Mesenchymal stem cell (in vitro differentiated cells and primary cell): Measurements from ENCODE around the gene GCK.

Experiments used
- DNase-seq: peaks from one replicate; pipeline ENCODE4 v3.0.0-alpha.2; 2013
- H2AFZ ChIP-seq: one replicate; pipeline ENCODE4 v1.6.1; 2013; ENCODE audit warnings: low read depth, mild to moderate bottlenecking, control low read depth, inconsistent platforms, low read length, moderate library complexity
- H2AK5ac ChIP-seq: 2 replicates; pipeline ENCODE4 v1.6.1; 2013; ENCODE audit warnings: low read length, moderate library complexity, mild to moderate bottlenecking, inconsistent platforms; ENCODE audit not compliant: severe bottlenecking
- H2BK120ac ChIP-seq: one replicate; pipeline ENCODE4 v1.6.1; 2013; ENCODE audit warnings: low read depth, mild to moderate bottlenecking, inconsistent platforms, low read length, moderate library complexity
- H2BK12ac ChIP-seq, 2 experiments: one replicate each; pipeline ENCODE4 v1.6.1; 2013; ENCODE audit warnings: inconsistent platforms in 2 of 2, low read length in 2 of 2, mild to moderate bottlenecking in 2 of 2, moderate library complexity in 2 of 2, control low read depth in 1 of 2
- H2BK15ac ChIP-seq: one replicate; pipeline ENCODE4 v1.6.1; 2013; ENCODE audit warnings: mild to moderate bottlenecking, low read depth, inconsistent platforms; ENCODE audit not compliant: poor library complexity, severe bottlenecking
- H2BK5ac ChIP-seq: 2 replicates; pipeline ENCODE4 v1.6.1; 2013; ENCODE audit warnings: low read depth, mild to moderate bottlenecking, low read length, control low read depth, inconsistent platforms; ENCODE audit not compliant: poor library complexity, severe bottlenecking
- H3K14ac ChIP-seq, 2 experiments: one replicate each; pipeline ENCODE4 v1.6.1; 2013; ENCODE audit warnings: inconsistent platforms in 2 of 2, low read length in 2 of 2, control low read depth in 1 of 2, mild to moderate bottlenecking in 1 of 2, moderate library complexity in 1 of 2
- H3K18ac ChIP-seq, 2 experiments: one replicate each; pipeline ENCODE4 v1.6.1; 2013; ENCODE audit warnings: inconsistent platforms in 2 of 2, low read length in 2 of 2, control low read depth in 1 of 2, low read depth in 1 of 2, mild to moderate bottlenecking in 1 of 2
- H3K23ac ChIP-seq, 2 experiments: one replicate each; pipeline ENCODE4 v1.6.1; 2013; ENCODE audit warnings: inconsistent platforms in 2 of 2, low read length in 2 of 2, mild to moderate bottlenecking in 2 of 2, moderate library complexity in 2 of 2, control low read depth in 1 of 2
- H3K27ac ChIP-seq: 2 replicates; pipeline ENCODE4 v1.5.1; 2013; ENCODE audit warnings: mild to moderate bottlenecking, moderate library complexity, low read length, control low read depth, inconsistent platforms; ENCODE audit not compliant: poor library complexity, severe bottlenecking
- H3K27me3 ChIP-seq, 2 experiments: 2 replicates each; pipeline versions ENCODE4 v1.6.1 to v1.7.0; 2013; ENCODE audit warnings: low read length in 2 of 2, mild to moderate bottlenecking in 2 of 2, moderate library complexity in 2 of 2, control low read depth in 1 of 2, inconsistent platforms in 1 of 2; ENCODE audit not compliant: control insufficient read depth in 1 of 2, insufficient read depth in 1 of 2
- H3K36me3 ChIP-seq, 2 experiments: 2 replicates each; pipeline versions ENCODE4 v1.6.1 to v1.7.0; 2013; ENCODE audit warnings: low read length in 2 of 2, control low read depth in 1 of 2, inconsistent platforms in 1 of 2, low read depth in 1 of 2, mild to moderate bottlenecking in 1 of 2; ENCODE audit not compliant: insufficient read depth in 2 of 2, control insufficient read depth in 1 of 2
- H3K4ac ChIP-seq, 2 experiments: one replicate each; pipeline ENCODE4 v1.6.1; 2013; ENCODE audit warnings: inconsistent platforms in 2 of 2, low read length in 2 of 2, mild to moderate bottlenecking in 2 of 2, moderate library complexity in 2 of 2, control low read depth in 1 of 2, low read depth in 1 of 2
- H3K4me1 ChIP-seq: 2 replicates; pipeline ENCODE4 v1.6.1; 2013; ENCODE audit warnings: low read depth, low read length, control low read depth; ENCODE audit not compliant: control insufficient read depth, insufficient read depth
- H3K4me2 ChIP-seq: 2 replicates; pipeline ENCODE4 v1.6.1; 2013; ENCODE audit warnings: low read length, mild to moderate bottlenecking, inconsistent platforms; ENCODE audit not compliant: poor library complexity, severe bottlenecking
- H3K4me3 ChIP-seq, 2 experiments: 2 replicates each; pipeline versions ENCODE4 v1.5.1 to v1.7.0; 2013; ENCODE audit warnings: low read length in 2 of 2, mild to moderate bottlenecking in 2 of 2, control low read depth in 1 of 2, low read depth in 1 of 2; ENCODE audit not compliant: insufficient read depth in 1 of 2
- H3K79me1 ChIP-seq: replicated peaks from 2 replicates; pipeline ENCODE4 v1.6.1; 2013; ENCODE audit warnings: mild to moderate bottlenecking, control low read depth, low read length, inconsistent platforms; ENCODE audit not compliant: poor library complexity, severe bottlenecking
- H3K9ac ChIP-seq: 2 replicates; pipeline ENCODE4 v1.7.0; 2013; ENCODE audit warnings: mild to moderate bottlenecking, low read length, moderate library complexity
- H3K9me3 ChIP-seq: 2 replicates; pipeline ENCODE4 v1.7.0; 2013; ENCODE audit warnings: mild to moderate bottlenecking, low read length; ENCODE audit not compliant: control insufficient read depth
- H4K8ac ChIP-seq: one replicate; pipeline ENCODE4 v1.6.1; 2013; ENCODE audit warnings: inconsistent platforms, mild to moderate bottlenecking, low read length, moderate library complexity
- H4K91ac ChIP-seq: one replicate; pipeline ENCODE4 v1.6.1; 2013; ENCODE audit warnings: mild to moderate bottlenecking, low read length, inconsistent platforms
- WGBS: methylation state at CpG from one replicate; pipeline ENCODE4 v1.1.7; 2013; ENCODE audit warnings: mixed read lengths; 5-methylcytosine and 5-hydroxymethylcytosine counted together

GCK gene

DNA sequence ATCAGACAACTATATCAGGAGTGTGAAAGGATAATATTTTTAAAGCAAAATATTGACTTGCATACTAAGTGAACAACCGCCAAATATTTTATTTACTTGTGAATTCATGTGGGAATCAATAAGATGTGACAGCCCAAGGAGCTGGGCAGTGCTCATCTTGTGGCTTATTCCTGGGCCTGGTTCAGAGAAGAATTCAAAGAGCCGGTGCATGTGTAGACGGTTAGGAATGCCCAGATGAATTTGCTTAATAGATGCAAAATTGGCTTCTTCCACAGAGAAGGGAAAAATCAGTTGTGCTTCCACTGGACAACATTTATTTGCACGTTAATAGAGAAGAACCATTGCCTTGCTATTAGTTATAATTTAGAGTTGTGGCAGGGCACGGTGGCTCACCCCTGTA, 52.5 kb downstream of the GCK start:
- Histone ChIP-seq H3K27me3 (peaks cover 0 to 11% of the 10 kb centered on the region in 2 experiments), H3K79me1 (no peaks in the 10 kb centered on the region), H3K14ac (no peak overlapping the region), H4K91ac (no peak overlapping the region), H3K9ac (no peak overlapping the region), H2BK15ac (no peak overlapping the region), H2AFZ (no peak overlapping the region), H3K18ac (no peak overlapping the region), H3K4me3 (no peak overlapping the region), H3K23ac (no peak overlapping the region), H2BK120ac (no peak overlapping the region), H3K9me3 (no peaks in the 10 kb centered on the region), H3K4me2 (no peak overlapping the region), H3K36me3 (no peaks in the 10 kb centered on the region), H2BK12ac (no peak overlapping the region), H2BK5ac (no peak overlapping the region), H3K27ac (no peak overlapping the region), H4K8ac (no peak overlapping the region), H3K4me1 (peaks cover 10% of the 10 kb centered on the region), H2AK5ac (no peak overlapping the region), H3K4ac (no peak overlapping the region)
- 88% methylated on average over 5 of the region's 5 CpGs for WGBS
- no peak for DNase-seq

DNA sequence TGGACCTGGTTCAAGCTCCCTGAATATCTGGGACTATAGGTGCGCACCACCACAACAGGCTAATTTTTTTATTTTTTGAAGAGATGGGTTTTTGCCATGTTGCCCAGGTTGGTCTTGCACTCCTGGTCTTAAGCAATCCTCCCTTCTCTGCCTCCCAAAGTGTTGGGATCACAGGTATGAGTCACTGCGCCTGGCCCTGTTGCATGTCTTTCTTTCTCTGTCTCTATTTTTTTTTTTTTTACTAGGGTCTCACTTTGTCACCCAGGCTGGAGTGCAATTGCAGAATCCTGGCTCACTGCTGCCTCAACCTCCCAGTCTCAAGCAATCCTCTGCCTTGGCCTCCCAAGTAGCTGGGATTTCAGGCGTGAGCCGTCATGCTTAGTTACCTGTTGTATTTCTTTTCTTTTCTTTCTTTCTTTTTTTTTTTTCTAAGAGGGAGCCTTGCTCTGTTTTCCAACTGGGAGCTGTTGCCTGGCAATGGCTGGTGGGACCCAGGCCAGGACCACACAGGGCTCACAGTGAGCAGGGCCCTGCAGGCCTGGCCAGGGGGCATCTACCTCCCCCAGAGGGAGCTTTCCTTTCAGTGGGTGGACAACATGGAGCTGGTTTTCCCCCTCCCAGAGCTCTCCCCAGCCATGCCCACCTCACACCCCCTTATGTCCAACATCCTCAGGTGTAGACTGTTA, 54.2 kb downstream of the GCK start:
- H4K91ac ChIP-seq = no peak overlapping the region
- no peak overlapping the region for H3K4me3 ChIP-seq
- H2BK12ac ChIP-seq = no peak overlapping the region
- H3K4me2 ChIP-seq = no peak overlapping the region
- no peak overlapping the region for H3K23ac ChIP-seq
- no peak overlapping the region for H4K8ac ChIP-seq
- no peaks in the 10 kb centered on the region for H3K36me3 ChIP-seq
- no peaks in the 10 kb centered on the region for H3K79me1 ChIP-seq
- H3K14ac ChIP-seq = no peak overlapping the region
- no peak overlapping the region for H2BK15ac ChIP-seq
- no peak overlapping the region for H3K27ac ChIP-seq
- H3K4me1 ChIP-seq = peaks cover 16% of the 10 kb centered on the region
- H2BK5ac ChIP-seq = no peak overlapping the region
- H3K9ac ChIP-seq = no peak overlapping the region
- 96% methylated on average over 2 of the region's 4 CpGs for WGBS
- H3K18ac ChIP-seq = no peak overlapping the region
- H2AK5ac ChIP-seq = no peak overlapping the region
- no peak for DNase-seq
- H3K4ac ChIP-seq = no peak overlapping the region
- H2BK120ac ChIP-seq = no peak overlapping the region
- peaks cover 0 to 11% of the 10 kb centered on the region in 2 experiments for H3K27me3 ChIP-seq
- no peaks in the 10 kb centered on the region for H3K9me3 ChIP-seq
- no peak overlapping the region for H2AFZ ChIP-seq

DNA sequence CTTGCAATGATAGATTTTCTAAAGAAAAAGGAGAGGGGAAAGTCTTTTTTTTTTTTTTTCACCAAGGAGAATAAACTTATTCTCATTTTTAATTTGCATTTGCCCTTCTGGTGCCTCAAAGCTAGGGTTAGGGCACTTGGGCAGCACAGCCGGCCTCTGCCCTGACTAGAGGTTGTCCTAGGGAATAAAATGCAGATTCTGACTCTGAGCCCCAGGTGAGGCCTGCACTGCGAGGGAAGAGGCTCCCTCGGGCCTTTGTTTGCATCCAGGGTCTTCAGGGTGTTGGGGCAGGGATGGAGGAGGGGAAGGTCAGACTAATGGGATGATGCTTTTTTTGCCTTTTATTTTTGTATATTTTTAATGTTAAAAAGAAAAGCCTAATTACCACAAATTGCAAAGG, 55.9 kb downstream of the GCK start:
- Histone ChIP-seq H3K36me3 (no peaks in the 10 kb centered on the region), H3K27ac (no peak overlapping the region), H3K79me1 (no peaks in the 10 kb centered on the region), H4K91ac (no peak overlapping the region), H3K23ac (no peak overlapping the region), H3K9ac (no peak overlapping the region), H3K27me3 (peaks cover 0 to 7% of the 10 kb centered on the region in 2 experiments), H2BK5ac (no peak overlapping the region), H3K4me1 (peaks cover 16% of the 10 kb centered on the region), H4K8ac (no peak overlapping the region), H3K18ac (no peak overlapping the region), H2AFZ (no peak overlapping the region), H2BK15ac (no peak overlapping the region), H2BK12ac (no peak overlapping the region), H3K4me3 (no peak overlapping the region), H2AK5ac (no peak overlapping the region), H3K4me2 (no peak overlapping the region), H2BK120ac (no peak overlapping the region), H3K14ac (no peak overlapping the region), H3K4ac (no peak overlapping the region), H3K9me3 (no peaks in the 10 kb centered on the region)
- DNase-seq = no peak
- WGBS = 51% methylated on average over 3 of the region's 3 CpGs

DNA sequence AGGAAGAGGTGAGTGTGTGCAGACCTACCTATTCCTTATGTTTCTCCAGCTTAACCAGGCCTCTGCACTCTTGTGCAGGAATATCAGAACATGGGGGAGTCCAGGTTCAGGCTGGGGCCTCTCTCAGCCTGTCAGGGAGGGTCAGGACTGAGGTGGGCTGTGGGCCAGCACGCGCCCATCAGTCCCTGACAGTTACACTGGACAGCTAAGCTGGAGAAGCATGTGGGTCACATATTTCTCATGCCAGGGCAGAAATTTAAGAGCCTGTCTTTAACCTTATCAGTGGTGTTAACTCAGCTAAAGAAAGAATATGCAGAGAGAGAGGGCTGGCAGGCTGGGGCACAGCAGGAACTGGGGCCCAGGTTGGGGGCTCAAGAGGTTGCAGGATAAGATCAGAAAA, 57.2 kb downstream of the GCK start:
- WGBS = 74% methylated on average over 2 of the region's 2 CpGs
- no peak overlapping the region for H3K14ac ChIP-seq
- H3K27me3 ChIP-seq = peaks cover 0 to 3% of the 10 kb centered on the region in 2 experiments
- no peak overlapping the region for H2BK5ac ChIP-seq
- no peak overlapping the region for H3K4me3 ChIP-seq
- peak overlapping the region; percentile 75 for H2BK15ac ChIP-seq
- H4K8ac ChIP-seq = no peak overlapping the region
- H3K27ac ChIP-seq = no peak overlapping the region
- H3K9me3 ChIP-seq = peaks cover 8% of the 10 kb centered on the region
- no peaks in the 10 kb centered on the region for H3K36me3 ChIP-seq
- peak overlapping the region; percentile 8 for H3K4me2 ChIP-seq
- H3K18ac ChIP-seq = no peak overlapping the region
- peaks cover 16% of the 10 kb centered on the region for H3K4me1 ChIP-seq
- peak overlapping the region; percentile 2 for H4K91ac ChIP-seq
- H3K9ac ChIP-seq = no peak overlapping the region
- H3K23ac ChIP-seq = no peak overlapping the region
- DNase-seq = peak; percentile 20
- no peak overlapping the region for H2BK120ac ChIP-seq
- no peaks in the 10 kb centered on the region for H3K79me1 ChIP-seq
- H2AFZ ChIP-seq = no peak overlapping the region
- H2BK12ac ChIP-seq = peak overlapping the region in 1 of 2 experiments; percentile 25
- no peak overlapping the region for H3K4ac ChIP-seq
- H2AK5ac ChIP-seq = peak overlapping the region; percentile 83
